Adrenal gland (tissue), 12 donors: ENCODE data around the gene FAM50A. TPM values are rescaled to one million over a fixed set of nuclear protein-coding genes. Genes with fewer than 3 reads are reported as not detected.

Experiments used
- DNase-seq, 7 donors: peaks; one replicate each; pipeline ENCODE4 v3.0.0-alpha.2; 2019 to 2020
- H3K27ac ChIP-seq, 5 donors: fragments of 200-600 bp; sonication (generic) in 4 of 5; 1 replicate in 3 of 5; 2 replicates in 2 of 5; pipeline versions ENCODE4 v1.5.1 to v1.8.0; 2016 to 2020; ENCODE audit warnings: mild to moderate bottlenecking in 1 of 5
- H3K27me3 ChIP-seq: fragments of 200-600 bp; 2 replicates; pipeline ENCODE4 v1.8.0; 2021
- H3K36me3 ChIP-seq, 2 donors: fragments of 200-600 bp; replicated peaks in 1 of 2; 1 replicate in 1 of 2; 2 replicates in 1 of 2; pipeline versions ENCODE4 v1.5.1 to v1.8.0; 2018 to 2022
- H3K4me1 ChIP-seq, 2 donors: fragments of 200-600 bp; replicated peaks in 1 of 2; 1 replicate in 1 of 2; 2 replicates in 1 of 2; pipeline versions ENCODE4 v1.5.1 to v1.8.0; 2018 to 2021
- H3K4me3 ChIP-seq, 4 donors: fragments of 200-600 bp; sonication (generic) in 3 of 4; one replicate each; pipeline ENCODE4 v1.5.1; 2016 to 2018
- H3K9me3 ChIP-seq, 3 donors: fragments of 200-600 bp; sonication (generic) in 1 of 3; replicated peaks in 1 of 3; 1 replicate in 2 of 3; 2 replicates in 1 of 3; pipeline versions ENCODE4 v1.5.1 to v1.8.0; 2016 to 2021
- CTCF ChIP-seq, 6 experiments: fragments of 450-650 bp in 4 of 6; fragments of 200-600 bp in 2 of 6; sonication (generic) in 1 of 6; IDR thresholded peaks; 1 replicate in 5 of 6; 2 replicates in 1 of 6; pipeline versions ENCODE4 v1.5.1 to v1.8.0; 2016 to 2021; ENCODE audit warnings: antibody characterized with exemption in 6 of 6, mild to moderate bottlenecking in 2 of 6, moderate library complexity in 1 of 6
- POLR2A ChIP-seq, 2 donors: fragments of 450-650 bp; IDR thresholded peaks; one replicate each; pipeline ENCODE4 v1.6.1; 2017; ENCODE audit warnings: antibody characterized with exemption in 2 of 2, mild to moderate bottlenecking in 2 of 2, moderate library complexity in 1 of 2
- WGBS, 4 donors: extraction: QIAGEN DNeasy Blood & Tissue Kit in 2 of 4; methylation state at CpG; one replicate each; pipeline versions ENCODE4 v1.1.5 to v1.1.7; 2013 to 2017; 5-methylcytosine and 5-hydroxymethylcytosine counted together
- intact Hi-C, 2 donors: fragments of 100-400 bp; cut with DNase I; formaldehyde crosslinking; loops; one replicate each; pipeline versions ENCODE4 v1.14.1 to v1.15.0; 2022 to 2023
- polyA plus RNA-seq, 3 donors: library from polyadenylated mRNA; stranded (reverse); fragments of 200-250 nt in 2 of 3; fragments of 350-450 nt in 1 of 3; fragmentation: Illumina TruSeq in 1 of 3; extraction: RNeasy Lipid Tissue Mini Kit (QIAGEN cat#74804) in 1 of 3; gene quantifications; one replicate each; pipeline ENCODE4 v1.2.3, GENCODE V29; 2013 to 2014
- total RNA-seq, 9 donors: library from RNA; depleted of rRNA in 4 of 9; stranded (reverse); fragments of >200 nt in 4 of 9; fragments of 120-200 nt in 1 of 9; fragmentation: NEBNext Ultra II Directional in 1 of 9; extraction: Animal tissue kit (Norgen Biotek cat#: 25700) in 1 of 9; gene quantifications; one replicate each; pipeline versions ENCODE4 v1.1.0 to v1.2.4, GENCODE V29; 2013 to 2023
- donor health status: healthy with polysubstance abuse.
- donor health status: Bipolar disorder and iron deficiency.
- donor health status: DM: yes; HTN: yes; CAD: no.
- donor health status: DM: no; HTN: no; CAD: no.
- donor health status: DM: no; HTN: no; CAD: no.
- donor health status: DM: yes; HTN: yes; CAD: no.

FAM50A gene
- total and polyA plus RNA-seq, 12 donors, result 25.1 to 451 (median 59.4) TPM

- H3K9me3 ChIP-seq, result no peaks in the 10 kb centered on the region
- peaks cover 0 to 20% of the 10 kb centered on the region in 2 donors for H3K36me3 ChIP-seq
- peak; percentile 92 to 98 (median 95) for DNase-seq
- H3K4me3 ChIP-seq, result peak within 1 kb of the TSS in 3 of 4 donors; percentile 18 to 64 (median 33)
- peaks cover 0 to 15% of the 10 kb centered on the region in 2 donors for H3K4me1 ChIP-seq
- intact Hi-C loops, result no loop called here
- peak within 1 kb of the TSS in 4 of 5 donors; percentile 15 to 85 (median 78) for H3K27ac ChIP-seq
- 8 to 55% (median 29%) methylated on average over 28 to 87 of the region's 87 CpGs for WGBS, 4 donors
- TF ChIP-seq CTCF (IDR thresholded peaks at IDR 0.05) (no peak), POLR2A (IDR thresholded peaks at IDR 0.05) (peak in 1 of 2 donors; percentile 54)
- no peaks in the 10 kb centered on the region for H3K27me3 ChIP-seq
Observed at GRCh38 chrX:154428176-154429171, 15.5 kb upstream of the FAM50A start, which contains the start of gene ATP6AP1. Gene ATP6AP1 (plus strand): TSS chrX:154428677. CDS start chrX:154428693, 16 bp downstream.

GRCh38 chrX:154429711-154430110 lies 14.2 kb upstream of the FAM50A start:
- DNase-seq, result no peak
- WGBS, 4 donors, result 60 to 82% (median 74%) methylated on average over 1 to 2 of the region's 2 CpGs
- H3K4me3 ChIP-seq, result peak overlapping the region in 1 of 4 donors; percentile 64
- peaks cover 0 to 30% of the 10 kb centered on the region in 2 donors for H3K36me3 ChIP-seq
- TF ChIP-seq CTCF (IDR thresholded peaks at IDR 0.05) (no peak), POLR2A (IDR thresholded peaks at IDR 0.05) (no peak)
- intact Hi-C loops, result no loop called here
- no peaks in the 10 kb centered on the region for H3K27me3 ChIP-seq
- H3K27ac ChIP-seq, result peak overlapping the region in 2 of 5 donors; percentile 81 to 85
- H3K9me3 ChIP-seq, result no peaks in the 10 kb centered on the region
- peaks cover 0 to 15% of the 10 kb centered on the region in 2 donors for H3K4me1 ChIP-seq

- intact Hi-C loops, result no loop called here
- H3K36me3 ChIP-seq, result peaks cover 0 to 37% of the 10 kb centered on the region in 2 donors
- H3K4me3 ChIP-seq, result no peak overlapping the region
- no peaks in the 10 kb centered on the region for H3K9me3 ChIP-seq
- TF ChIP-seq POLR2A (IDR thresholded peaks at IDR 0.05) (no peak), CTCF (IDR thresholded peaks at IDR 0.05) (no peak)
- no peaks in the 10 kb centered on the region for H3K27me3 ChIP-seq
- peak overlapping the region in 2 of 5 donors; percentile 59 for H3K27ac ChIP-seq
- 52 to 69% (median 65%) methylated on average over 6 of the region's 6 CpGs for WGBS, 4 donors
- no peak for DNase-seq
- peaks cover 0 to 15% of the 10 kb centered on the region in 2 donors for H3K4me1 ChIP-seq
Observed at GRCh38 chrX:154430479-154430878, 13.5 kb upstream of the FAM50A start.

GRCh38 chrX:154430916-154431315 lies 13.0 kb upstream of the FAM50A start:
- Histone ChIP-seq H3K9me3 (no peaks in the 10 kb centered on the region), H3K4me3 (no peak overlapping the region), H3K27ac (peak overlapping the region in 2 of 5 donors; percentile 59), H3K27me3 (no peaks in the 10 kb centered on the region), H3K4me1 (peaks cover 0 to 15% of the 10 kb centered on the region in 2 donors), H3K36me3 (peaks cover 0 to 42% of the 10 kb centered on the region in 2 donors)
- no peak for TF ChIP-seq CTCF (IDR thresholded peaks at IDR 0.05)
- no peak for TF ChIP-seq POLR2A (IDR thresholded peaks at IDR 0.05)
- 46 to 62% (median 55%) methylated on average over 5 to 7 of the region's 7 CpGs for WGBS, 4 donors
- intact Hi-C loops, result no loop called here
- no peak for DNase-seq
